Aorta (tissue), 5 donors: ENCODE data around the gene SPATA24. TPM values are rescaled to one million over a fixed set of nuclear protein-coding genes. Genes with fewer than 3 reads are reported as not detected.

ENCODE experiments used
- ATAC-seq: fragments of 200-7000 bp; cut with Tn5 transposase; one replicate; pipeline ENCODE4 v1.9.1; 2022; ENCODE audit warnings: moderate library complexity; ENCODE audit not compliant: low FRiP score
- DNase-seq, 2 donors: peaks; one replicate each; pipeline ENCODE4 v3.0.0-alpha.2; 2020
- H3K27ac ChIP-seq, 2 donors: one replicate each; pipeline ENCODE4 v1.5.1; 2013; ENCODE audit warnings: low read length in 2 of 2, mild to moderate bottlenecking in 2 of 2, moderate library complexity in 2 of 2, control low read depth in 1 of 2, inconsistent platforms in 1 of 2, low read depth in 1 of 2
- H3K27me3 ChIP-seq, 2 donors: one replicate each; pipeline ENCODE4 v1.6.1; 2013; ENCODE audit warnings: control low read depth in 1 of 2, low read length in 1 of 2, mild to moderate bottlenecking in 1 of 2, moderate library complexity in 1 of 2; ENCODE audit not compliant: insufficient read depth in 2 of 2, control insufficient read depth in 1 of 2
- H3K36me3 ChIP-seq, 2 donors: one replicate each; pipeline ENCODE4 v1.6.1; 2013; ENCODE audit warnings: control low read depth in 1 of 2, low read length in 1 of 2, mild to moderate bottlenecking in 1 of 2; ENCODE audit not compliant: insufficient read depth in 2 of 2, control insufficient read depth in 1 of 2
- H3K4me1 ChIP-seq, 2 donors: one replicate each; pipeline ENCODE4 v1.6.1; 2013; ENCODE audit warnings: low read length in 2 of 2, control low read depth in 1 of 2, mild to moderate bottlenecking in 1 of 2, moderate library complexity in 1 of 2; ENCODE audit not compliant: insufficient read depth in 2 of 2, control insufficient read depth in 1 of 2
- H3K4me3 ChIP-seq, 2 donors: one replicate each; pipeline ENCODE4 v1.5.1; 2013; ENCODE audit warnings: low read length in 2 of 2, control low read depth in 1 of 2, mild to moderate bottlenecking in 1 of 2
- H3K9me3 ChIP-seq: one replicate; pipeline ENCODE4 v1.6.1; 2013; ENCODE audit warnings: mild to moderate bottlenecking, low read length; ENCODE audit not compliant: control insufficient read depth
- WGBS, 2 donors: extraction: QIAGEN DNeasy Blood & Tissue Kit; methylation state at CpG; one replicate each; pipeline ENCODE4 v1.1.7; 2013; 5-methylcytosine and 5-hydroxymethylcytosine counted together
- intact Hi-C, 2 donors: fragments of 100-400 bp; cut with DNase I; formaldehyde crosslinking; loops; one replicate each; pipeline versions ENCODE4 v1.14.2 to v1.15.0; 2022
- polyA plus RNA-seq, 2 donors: library from polyadenylated mRNA; stranded (reverse); fragments of 200-250 nt; gene quantifications; one replicate each; pipeline ENCODE4 v1.2.3, GENCODE V29; 2013
- total RNA-seq, 2 donors: library from RNA; stranded (reverse); fragmentation: NEBNext Ultra II Directional; extraction: Animal tissue kit (Norgen Biotek cat#: 25700); gene quantifications; one replicate each; pipeline ENCODE4 v1.2.1, GENCODE V29; 2021
- donor health status: healthy with polysubstance abuse.
- donor health status: Bipolar disorder and iron deficiency.
- donor health status: DM: no; HTN: no; CAD: no.
- donor health status: DM: no; HTN: no; CAD: no.
- donor health status: DM: yes; HTN: yes; CAD: no.

SPATA24 gene
- total and polyA plus RNA-seq, 4 donors = 2.2 to 7.7 (median 4.7) TPM

GRCh38 chr5:139419226-139420192 lies 15.6 kb upstream of the SPATA24 start:
- Histone ChIP-seq H3K36me3 (peaks cover 4% of the 10 kb centered on the region in 2 donors), H3K27ac (no peak overlapping the region), H3K9me3 (no peaks in the 10 kb centered on the region), H3K4me1 (no peaks in the 10 kb centered on the region), H3K27me3 (no peaks in the 10 kb centered on the region), H3K4me3 (no peak overlapping the region)
- intact Hi-C loops = loop anchor here in 1 of 2 donors (5.0 kb wide), 1 partner anchor 143 kb away; the partner anchor contains the start of gene UBE2D2
- ATAC-seq (no peak), DNase-seq (no peak)
- WGBS, 2 donors = 85 to 86% methylated on average over 9 of the region's 9 CpGs

GRCh38 chr5:139418793-139419192 lies 14.9 kb upstream of the SPATA24 start:
- peak overlapping the region in 1 of 2 donors; percentile 7 for H3K27ac ChIP-seq
- ATAC-seq = no peak
- H3K36me3 ChIP-seq = peaks cover 1 to 2% of the 10 kb centered on the region in 2 donors
- 89 to 96% methylated on average over 1 of the region's 1 CpG for WGBS, 2 donors
- intact Hi-C loops = loop anchor here in 1 of 2 donors (5.0 kb wide), 1 partner anchor 144 kb away; the partner anchor contains the start of gene UBE2D2
- no peak for DNase-seq
- H3K4me3 ChIP-seq = no peak overlapping the region
- no peaks in the 10 kb centered on the region for H3K27me3 ChIP-seq
- no peaks in the 10 kb centered on the region for H3K9me3 ChIP-seq
- no peaks in the 10 kb centered on the region for H3K4me1 ChIP-seq

DNA sequence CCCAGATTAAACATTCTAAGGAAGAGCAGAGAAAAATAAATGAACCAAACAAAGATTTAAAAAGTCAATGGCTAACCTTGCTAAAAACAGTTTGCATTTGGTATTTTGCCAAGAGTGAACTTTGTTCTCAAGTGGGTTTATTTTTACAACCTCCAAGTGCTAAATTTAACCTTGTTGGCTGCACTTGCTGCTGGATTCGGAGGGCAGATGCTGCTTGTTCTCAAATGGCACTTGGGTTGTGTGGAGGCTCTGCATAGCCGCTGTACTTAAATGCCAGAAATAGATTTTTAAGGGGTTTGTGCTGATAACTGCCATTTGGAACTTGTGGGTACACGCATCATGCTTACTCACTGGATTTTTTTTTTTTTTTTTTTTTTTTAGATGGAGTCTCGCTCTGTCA lies 13.3 kb upstream of the SPATA24 start:
- ATAC-seq (peak; percentile 74), DNase-seq (no peak)
- Histone ChIP-seq H3K9me3 (no peaks in the 10 kb centered on the region), H3K27me3 (no peaks in the 10 kb centered on the region), H3K4me3 (no peak overlapping the region), H3K27ac (no peak overlapping the region), H3K4me1 (no peaks in the 10 kb centered on the region), H3K36me3 (peaks cover 0 to 3% of the 10 kb centered on the region in 2 donors)
- WGBS, 2 donors = 3 to 6% methylated on average over 4 of the region's 4 CpGs
- intact Hi-C loops = loop anchor here in 1 of 2 donors (5.0 kb wide), 1 partner anchor 145 kb away; the partner anchor contains the start of gene UBE2D2

DNA sequence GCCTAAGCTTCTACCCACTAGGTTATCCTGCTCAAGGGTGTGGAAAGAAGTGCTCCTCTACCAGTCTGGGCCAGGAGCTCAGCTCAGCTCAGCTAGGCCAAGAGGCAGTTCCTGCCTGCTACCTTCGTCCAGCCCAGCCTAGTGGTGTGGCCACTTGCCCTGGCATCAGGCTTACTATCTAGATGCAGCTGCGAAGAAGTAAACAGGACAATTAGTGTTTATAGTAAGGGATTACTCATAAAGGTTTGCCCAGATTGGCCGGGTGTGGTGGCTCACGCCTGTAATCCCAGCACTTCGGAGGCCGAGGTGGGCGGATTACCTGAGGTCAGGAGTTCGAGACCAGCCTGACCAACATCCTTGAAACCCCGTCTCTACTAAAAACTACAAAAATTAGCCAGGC lies 12.8 kb upstream of the SPATA24 start:
- peaks cover 0 to 3% of the 10 kb centered on the region in 2 donors for H3K36me3 ChIP-seq
- no peak for ATAC-seq
- H3K4me3 ChIP-seq = no peak overlapping the region
- H3K27me3 ChIP-seq = no peaks in the 10 kb centered on the region
- no peaks in the 10 kb centered on the region for H3K4me1 ChIP-seq
- intact Hi-C loops = loop anchor here in 1 of 2 donors (5.0 kb wide), 1 partner anchor 146 kb away; the partner anchor contains the start of gene UBE2D2
- WGBS, 2 donors = 71 to 72% methylated on average over 9 of the region's 9 CpGs
- no peak for DNase-seq
- peak overlapping the region; percentile 9 to 15 for H3K27ac ChIP-seq
- H3K9me3 ChIP-seq = no peaks in the 10 kb centered on the region

DNA sequence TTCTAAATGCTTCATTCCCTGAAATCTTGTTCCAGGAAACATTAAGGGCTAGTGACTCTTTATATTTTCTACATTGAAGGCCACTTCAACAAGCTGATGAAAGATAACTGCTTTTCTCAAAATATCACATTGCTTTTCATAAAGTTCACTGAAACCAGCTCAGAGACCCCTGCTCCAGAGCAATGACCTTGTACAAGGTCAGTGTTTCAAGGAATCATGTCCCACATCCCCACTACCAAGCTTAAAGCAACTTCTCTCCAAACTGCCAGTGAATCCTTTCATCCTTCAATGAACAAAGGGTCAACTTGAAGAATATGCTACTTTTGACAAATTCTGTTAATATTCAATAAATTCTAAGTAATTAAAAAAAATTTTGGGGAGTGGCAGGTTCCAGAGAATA lies 12.0 kb upstream of the SPATA24 start:
- intact Hi-C loops = loop anchor here in 1 of 2 donors (5.0 kb wide), 1 partner anchor 146 kb away; the partner anchor contains the start of gene UBE2D2
- no peaks in the 10 kb centered on the region for H3K9me3 ChIP-seq
- DNase-seq = no peak
- no peaks in the 10 kb centered on the region for H3K27me3 ChIP-seq
- H3K4me1 ChIP-seq = no peaks in the 10 kb centered on the region
- no peak for ATAC-seq
- peak overlapping the region in 1 of 2 donors; percentile 9 for H3K27ac ChIP-seq
- H3K4me3 ChIP-seq = no peak overlapping the region
- H3K36me3 ChIP-seq = peaks cover 0 to 3% of the 10 kb centered on the region in 2 donors

DNA sequence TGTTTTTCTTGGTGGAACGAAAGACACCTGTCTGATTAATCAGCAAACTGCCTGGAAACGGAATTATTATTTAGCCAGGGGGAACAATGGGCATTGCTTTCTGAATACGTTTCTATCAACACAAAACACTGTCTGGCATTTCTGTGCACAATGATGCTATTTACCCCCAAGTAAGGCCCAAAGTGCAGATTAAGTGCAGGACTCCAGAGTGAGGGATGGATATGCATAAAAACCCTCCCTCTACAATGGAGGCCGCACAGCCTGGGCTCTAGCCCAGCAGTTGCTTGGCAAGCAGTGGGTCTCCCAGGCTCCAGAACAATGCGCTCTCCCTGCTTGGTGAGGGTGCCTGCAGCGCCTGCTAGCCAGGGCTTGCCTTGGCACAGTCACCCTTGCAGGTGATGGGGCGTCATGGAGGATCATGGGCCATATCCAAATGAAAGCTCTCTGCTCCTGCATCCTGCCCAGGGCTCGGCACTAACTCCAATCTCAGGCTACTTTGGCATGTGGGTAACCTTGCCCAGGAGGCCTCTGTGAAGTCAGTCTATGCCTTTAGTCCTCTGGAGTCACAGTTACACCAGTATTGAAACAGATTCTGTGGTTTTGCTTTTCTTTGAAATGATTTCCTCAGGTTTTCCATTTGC lies 11.5 kb upstream of the SPATA24 start:
- H3K4me1 ChIP-seq = no peaks in the 10 kb centered on the region
- 8 to 10% methylated on average over 8 of the region's 8 CpGs for WGBS, 2 donors

DNA sequence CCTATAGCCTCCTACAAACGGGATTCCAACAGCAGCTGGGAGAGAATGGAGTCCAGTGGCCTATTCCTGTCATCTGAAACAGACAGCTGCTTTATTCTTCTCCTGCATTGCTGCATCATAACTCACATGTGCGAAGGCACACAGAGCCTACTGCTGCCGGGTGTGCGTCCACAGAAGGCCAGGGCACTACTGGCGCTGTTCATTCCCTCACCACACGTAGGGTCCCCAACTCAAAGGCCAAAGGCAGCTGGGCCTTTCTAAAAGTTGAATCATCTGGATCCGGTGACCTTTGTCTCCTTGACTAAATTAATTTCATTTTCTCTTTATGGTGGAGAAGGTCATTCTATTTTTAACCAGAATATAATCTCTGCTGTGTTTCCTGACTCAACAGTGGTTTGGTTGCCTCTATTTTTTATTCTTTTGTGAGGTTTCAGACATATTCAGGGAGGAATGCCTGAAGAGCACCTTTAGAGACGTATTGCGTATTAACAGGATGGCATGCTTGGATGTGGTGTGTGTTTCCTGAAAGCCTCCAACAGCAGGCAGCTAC lies 10.8 kb upstream of the SPATA24 start:
- no peaks in the 10 kb centered on the region for H3K4me1 ChIP-seq
- no peaks in the 10 kb centered on the region for H3K27me3 ChIP-seq
- intact Hi-C loops = loop anchor here in 1 of 2 donors (5.0 kb wide), 1 partner anchor 148 kb away; the partner anchor contains the start of gene UBE2D2
- H3K4me3 ChIP-seq = no peak overlapping the region
- 66 to 70% methylated on average over 9 of the region's 9 CpGs for WGBS, 2 donors
- no peaks in the 10 kb centered on the region for H3K9me3 ChIP-seq
- peaks cover 0 to 2% of the 10 kb centered on the region in 2 donors for H3K36me3 ChIP-seq
- no peak overlapping the region for H3K27ac ChIP-seq
- ATAC-seq (no peak), DNase-seq (no peak)

More for the DNA sequence above, 11.5 kb upstream of the SPATA24 start:
- DNase-seq = no peak
- Histone ChIP-seq H3K27ac (peak overlapping the region; percentile 9 to 10), H3K4me3 (no peak overlapping the region), H3K9me3 (no peaks in the 10 kb centered on the region), H3K36me3 (peaks cover 0 to 3% of the 10 kb centered on the region in 2 donors), H3K27me3 (no peaks in the 10 kb centered on the region)
- peak; percentile 49 for ATAC-seq
- intact Hi-C loops = loop anchor here in 1 of 2 donors (5.0 kb wide), 1 partner anchor 147 kb away; the partner anchor contains the start of gene UBE2D2

DNA sequence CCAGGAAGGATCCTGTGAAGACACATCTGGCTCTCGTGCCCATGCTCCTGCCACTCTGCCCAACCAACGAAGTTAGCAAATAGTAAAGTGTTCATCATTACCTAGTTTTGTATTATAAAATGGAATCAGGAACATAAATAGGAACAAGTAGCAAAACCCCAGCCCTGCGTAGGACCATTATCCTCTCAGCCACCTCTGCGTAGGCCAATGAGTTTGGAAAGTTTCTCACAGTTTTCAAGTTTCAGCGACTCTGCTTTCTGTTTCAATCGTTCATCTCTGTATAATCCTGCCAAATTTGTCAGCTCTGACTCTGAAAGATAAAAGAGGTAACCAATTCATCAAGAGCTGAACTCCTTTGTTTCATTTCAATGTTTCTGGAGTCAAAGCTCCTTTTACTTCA lies 10.1 kb upstream of the SPATA24 start:
- ATAC-seq = no peak
- H3K36me3 ChIP-seq = peaks cover 0 to 2% of the 10 kb centered on the region in 2 donors
- intact Hi-C loops = no loop called here
- WGBS, 2 donors = 88 to 89% methylated on average over 6 of the region's 6 CpGs
- no peaks in the 10 kb centered on the region for H3K27me3 ChIP-seq
- H3K4me3 ChIP-seq = no peak overlapping the region
- no peak overlapping the region for H3K27ac ChIP-seq
- DNase-seq = no peak
- H3K4me1 ChIP-seq = no peaks in the 10 kb centered on the region
- H3K9me3 ChIP-seq = no peaks in the 10 kb centered on the region
